NT2/D1 (cell line): Measurements from ENCODE around the gene CDK15.

Experiments used
- YY1 ChIP-seq: IDR thresholded peaks from 2 replicates; pipeline ENCODE4 v1.6.1; 2011; ENCODE audit not compliant: insufficient read length, insufficient read depth
- ZNF274 ChIP-seq: IDR thresholded peaks from 2 replicates; pipeline ENCODE4 v1.6.1; 2011; ENCODE audit warnings: mild to moderate bottlenecking, low read depth, low read length

DNA sequence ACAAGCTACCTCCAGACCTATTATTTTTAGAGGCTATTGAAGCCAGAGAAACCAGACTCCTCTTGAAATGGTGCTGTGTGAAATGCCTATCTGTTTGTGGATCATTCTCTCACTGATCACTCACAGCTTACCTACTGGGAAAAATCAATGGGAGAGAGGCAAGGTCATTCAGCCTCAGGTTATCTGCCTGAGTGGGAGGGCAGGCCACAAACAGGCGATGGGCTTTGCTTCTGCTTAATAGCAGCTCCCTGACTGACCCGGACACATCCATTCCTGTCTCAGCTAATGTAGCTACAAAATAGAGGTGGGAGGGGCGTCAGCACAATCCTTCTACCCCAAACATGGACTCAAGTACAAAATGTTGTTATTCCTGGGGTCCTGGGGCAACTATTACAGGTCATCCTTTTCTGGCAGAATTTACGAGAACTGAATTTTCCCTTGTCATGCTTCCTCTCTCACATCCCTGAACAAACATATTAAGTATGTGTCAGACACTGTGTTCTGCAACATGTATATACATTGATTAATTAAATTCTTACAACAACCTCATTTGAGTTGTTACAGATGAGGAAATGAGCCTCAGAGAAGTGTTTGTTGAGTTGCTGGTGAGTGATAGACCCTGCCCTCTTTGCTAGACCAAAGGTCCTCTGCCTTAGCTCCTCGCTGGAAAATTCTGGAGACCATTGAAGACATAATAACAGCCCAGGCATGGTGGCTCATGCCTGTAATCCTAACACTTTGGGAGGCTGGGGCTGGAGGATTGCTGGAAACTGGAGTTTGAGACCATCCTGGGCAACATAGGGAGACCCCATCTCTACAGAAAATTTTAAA, 60.5 kb downstream of the CDK15 start:
- TF ChIP-seq YY1 (no peak), ZNF274 (no peak)
